ENCODE results near the gene CCT3. TPM values are rescaled to one million over a fixed set of nuclear protein-coding genes. Genes with fewer than 3 reads are reported as not detected.

Gene CCT3
- total and polyA plus RNA-seq, 2 experiments from 2014 or later: 245 to 287 TPM

DNA sequence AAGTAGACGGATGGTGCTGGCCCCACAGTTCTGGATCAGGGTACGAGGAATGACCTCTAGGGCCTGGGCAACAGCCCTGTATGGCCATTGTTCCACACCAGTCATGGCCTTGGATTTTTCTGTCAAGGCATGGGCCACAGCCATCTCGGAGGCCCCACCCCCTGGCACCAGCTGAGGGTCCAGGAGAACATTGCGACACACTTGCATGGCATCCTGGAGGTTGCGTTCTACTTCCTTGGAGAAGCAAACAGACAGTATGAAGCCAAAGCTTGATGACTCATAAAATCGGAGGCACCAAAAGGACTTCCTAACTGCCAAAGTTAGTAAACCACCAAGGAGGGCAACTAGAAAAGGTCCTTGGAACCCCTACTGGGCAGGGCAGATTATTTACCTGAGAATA is 27.1 kb downstream of the CCT3 start:
- Histone ChIP-seq H3K9me3 (ENCODE audit: low read depth) (no peaks in the 10 kb centered on the region), H3K27ac (no peak overlapping the region), H3K27me3 (no peaks in the 10 kb centered on the region), H3K36me3 (peaks cover 65% of the 10 kb centered on the region), H3K4me3 (no peak overlapping the region), H3K4me1 (ENCODE audit: low read depth) (no peaks in the 10 kb centered on the region)
- peak in 1 of 2 donors; percentile 69 for DNase-seq (ENCODE audit: low read depth in 1 of 2, low spot score in 1 of 2)
- TF ChIP-seq CTCF (IDR thresholded peaks at IDR 0.05; ENCODE audit: low read depth, low read length): no peak

DNA sequence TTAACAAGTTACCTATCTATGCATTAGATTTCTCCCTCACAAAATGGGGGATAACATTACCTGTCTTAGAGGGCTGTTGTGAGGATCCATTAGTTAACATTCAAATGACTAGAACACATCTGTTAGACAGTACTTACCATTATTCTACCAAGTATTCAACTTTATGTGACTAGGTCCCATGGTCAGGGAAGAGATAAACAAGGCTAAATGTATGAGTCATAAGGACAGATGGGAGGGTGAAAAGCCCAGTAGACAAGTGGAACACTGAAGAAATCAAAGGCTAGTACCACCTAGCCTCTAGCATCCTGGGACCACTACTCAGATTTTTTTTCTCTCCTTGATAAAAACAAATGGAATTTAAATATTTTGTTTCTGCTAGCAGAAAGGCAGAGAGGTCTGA is 30.0 kb downstream of the CCT3 start:
- no peak overlapping the region for H3K27ac ChIP-seq
- no peaks in the 10 kb centered on the region for H3K4me1 ChIP-seq (ENCODE audit: low read depth)
- peak in 1 of 2 donors; percentile 25 for DNase-seq (ENCODE audit: low read depth in 1 of 2, low spot score in 1 of 2)
- peaks cover 50% of the 10 kb centered on the region for H3K36me3 ChIP-seq
- H3K27me3 ChIP-seq: no peaks in the 10 kb centered on the region
- H3K9me3 ChIP-seq (ENCODE audit: low read depth): no peaks in the 10 kb centered on the region
- TF ChIP-seq CTCF (IDR thresholded peaks at IDR 0.05; ENCODE audit: low read depth, low read length): no peak
- no peak overlapping the region for H3K4me3 ChIP-seq

DNA sequence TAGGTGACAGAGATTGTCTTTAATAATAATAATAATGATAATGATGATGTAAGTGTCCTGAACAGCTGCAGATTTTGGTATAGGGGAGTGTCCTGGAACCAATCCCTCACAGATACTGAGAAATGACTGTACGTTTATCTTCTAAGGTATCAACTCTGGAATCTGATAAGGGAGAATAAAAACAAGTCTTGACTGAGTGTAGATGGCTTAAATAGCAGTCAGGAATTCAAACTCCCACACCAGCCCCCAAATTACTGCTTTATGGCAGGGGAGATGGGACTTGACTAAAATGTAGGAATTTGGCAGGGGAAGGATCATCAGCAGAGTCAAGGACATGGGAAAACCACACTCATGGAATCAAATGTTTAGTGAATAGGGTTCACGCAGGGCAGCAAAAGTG is 32.9 kb downstream of the CCT3 start:
- Histone ChIP-seq H3K27me3 (no peaks in the 10 kb centered on the region), H3K4me1 (ENCODE audit: low read depth) (no peaks in the 10 kb centered on the region), H3K9me3 (ENCODE audit: low read depth) (no peaks in the 10 kb centered on the region), H3K27ac (no peak overlapping the region), H3K4me3 (no peak overlapping the region), H3K36me3 (peaks cover 28% of the 10 kb centered on the region)
- TF ChIP-seq CTCF (IDR thresholded peaks at IDR 0.05; ENCODE audit: low read depth, low read length): no peak
- DNase-seq (ENCODE audit: low read depth in 1 of 2, low spot score in 1 of 2): no peak

DNA sequence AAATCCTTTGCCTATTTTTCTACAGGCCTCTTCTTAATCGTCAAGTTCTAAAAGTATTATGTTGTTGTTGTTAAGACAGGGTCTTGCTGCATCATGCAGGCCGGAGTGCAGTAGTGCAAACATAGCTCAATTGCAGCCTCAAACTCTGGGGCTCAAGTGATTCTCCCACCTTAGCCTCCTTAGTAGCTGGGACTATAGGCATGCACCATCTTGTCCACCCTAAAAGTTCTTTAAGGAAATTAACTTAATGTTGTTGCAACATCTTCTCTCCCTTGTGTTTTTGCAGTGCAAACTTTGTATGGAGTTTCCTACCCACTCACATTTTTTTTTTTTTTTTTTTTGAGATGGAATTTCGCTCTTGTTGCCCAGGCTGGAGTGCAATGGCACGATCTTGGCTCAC is 34.9 kb downstream of the CCT3 start:
- Histone ChIP-seq H3K36me3 (peaks cover 12% of the 10 kb centered on the region), H3K27ac (no peak overlapping the region), H3K4me1 (ENCODE audit: low read depth) (no peaks in the 10 kb centered on the region), H3K9me3 (ENCODE audit: low read depth) (no peaks in the 10 kb centered on the region), H3K27me3 (no peaks in the 10 kb centered on the region), H3K4me3 (no peak overlapping the region)
- DNase-seq (ENCODE audit: low read depth in 1 of 2, low spot score in 1 of 2): no peak
- no peak for TF ChIP-seq CTCF (IDR thresholded peaks at IDR 0.05; ENCODE audit: low read depth, low read length)

DNA sequence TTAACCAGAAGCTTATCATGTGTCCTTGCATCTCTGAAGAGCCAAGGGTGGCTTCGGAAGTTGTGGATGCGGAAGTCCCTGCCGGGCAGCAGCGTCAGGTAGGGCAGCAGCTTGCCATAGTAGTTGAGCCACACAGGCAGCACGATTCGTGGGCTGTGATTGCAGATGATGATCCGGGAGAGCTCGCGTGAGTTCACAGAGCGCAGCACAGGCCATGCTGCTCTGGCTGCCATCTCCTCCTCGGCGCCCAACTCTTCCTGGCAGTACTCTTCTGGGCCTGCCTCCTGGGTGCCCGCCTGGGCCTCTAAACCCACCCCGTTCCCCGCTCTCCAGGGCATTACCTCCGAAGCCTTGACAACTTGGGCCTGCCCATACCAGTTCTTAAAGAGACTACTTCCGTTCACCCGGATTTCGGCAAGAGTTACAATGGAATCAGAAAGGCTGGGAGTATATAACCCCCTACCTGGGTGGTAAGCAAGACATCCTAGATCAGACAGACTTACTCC is 39.2 kb downstream of the CCT3 start, which contains the start of gene VHLL:
Gene VHLL (minus strand): TSS at position 456 of the 506 bp plus-strand sequence. CDS start 118 bp downstream, at position 338.
- Histone ChIP-seq H3K4me3 (no peak within 1 kb of the TSS), H3K4me1 (ENCODE audit: low read depth) (no peaks in the 10 kb centered on the region), H3K36me3 (no peaks in the 10 kb centered on the region), H3K27me3 (no peaks in the 10 kb centered on the region), H3K27ac (no peak within 1 kb of the TSS), H3K9me3 (ENCODE audit: low read depth) (no peaks in the 10 kb centered on the region)
- no peak for TF ChIP-seq CTCF (IDR thresholded peaks at IDR 0.05; ENCODE audit: low read depth, low read length)
- DNase-seq (ENCODE audit: low read depth in 1 of 2, low spot score in 1 of 2): no peak

All from cardiac muscle cell (in vitro differentiated cells and primary cell).